Epithelial cell of umbilical artery (primary cell): Measurements from ENCODE around the gene ZNF410. TPM values are rescaled to one million over a fixed set of nuclear protein-coding genes. Genes with fewer than 3 reads are reported as not detected.

ENCODE experiments used
- total RNA-seq: library from RNA; depleted of rRNA; stranded (reverse); fragments of >200 nt; gene quantifications from 2 replicates; pipeline ENCODE4 v1.2.3, GENCODE V29; 2014

The ZNF410 gene
- 67.9 and 72.0 TPM in 2 replicates for total RNA-seq

DNA sequence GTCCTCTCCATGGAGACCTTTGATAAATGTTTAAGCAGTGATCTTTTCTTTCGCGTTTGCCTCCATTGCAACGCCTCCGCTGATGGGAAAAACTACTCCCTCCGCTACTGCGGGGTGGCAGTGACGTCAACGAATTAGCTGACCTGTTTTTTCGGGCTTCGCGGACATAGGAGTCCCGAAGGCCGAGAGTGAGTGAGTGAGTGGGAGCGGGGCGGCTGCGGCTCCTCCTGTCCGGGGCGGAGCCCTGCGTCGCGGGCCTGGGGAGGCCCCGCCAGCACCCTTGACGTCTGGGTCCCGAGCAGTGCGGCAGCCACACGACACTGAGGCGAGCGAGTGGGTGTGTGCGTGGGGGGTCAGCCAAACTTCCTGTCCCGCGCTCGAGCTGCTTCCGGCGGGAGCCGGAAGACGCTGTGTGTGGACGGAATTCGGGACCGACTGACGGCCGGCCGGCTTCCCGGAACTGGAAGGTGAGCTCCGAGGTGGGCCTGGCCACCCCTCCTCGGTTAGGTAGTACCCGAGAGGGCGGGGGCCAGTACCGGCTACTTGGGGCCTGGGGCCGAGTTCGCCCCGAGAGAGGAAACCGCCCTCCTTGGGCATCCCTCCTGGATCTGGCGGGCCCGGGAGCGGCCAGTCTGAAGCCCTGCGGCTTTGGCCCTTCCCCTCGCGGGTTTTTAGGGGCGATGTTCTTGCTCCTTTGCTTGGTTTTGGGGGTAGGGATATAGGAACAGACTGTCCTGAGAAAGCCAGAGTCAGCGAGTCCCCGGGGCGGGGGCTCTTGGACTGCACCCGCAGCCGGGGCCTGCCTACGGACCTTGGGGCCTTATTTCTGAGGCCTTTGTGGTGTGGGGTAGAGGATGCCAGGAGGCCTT lies at the start of gene ZNF410:
Gene ZNF410 (plus strand): TSS at position 411 of the 869 bp plus-strand sequence. CDS start 5,317 bp downstream, outside the sequence.

DNA sequence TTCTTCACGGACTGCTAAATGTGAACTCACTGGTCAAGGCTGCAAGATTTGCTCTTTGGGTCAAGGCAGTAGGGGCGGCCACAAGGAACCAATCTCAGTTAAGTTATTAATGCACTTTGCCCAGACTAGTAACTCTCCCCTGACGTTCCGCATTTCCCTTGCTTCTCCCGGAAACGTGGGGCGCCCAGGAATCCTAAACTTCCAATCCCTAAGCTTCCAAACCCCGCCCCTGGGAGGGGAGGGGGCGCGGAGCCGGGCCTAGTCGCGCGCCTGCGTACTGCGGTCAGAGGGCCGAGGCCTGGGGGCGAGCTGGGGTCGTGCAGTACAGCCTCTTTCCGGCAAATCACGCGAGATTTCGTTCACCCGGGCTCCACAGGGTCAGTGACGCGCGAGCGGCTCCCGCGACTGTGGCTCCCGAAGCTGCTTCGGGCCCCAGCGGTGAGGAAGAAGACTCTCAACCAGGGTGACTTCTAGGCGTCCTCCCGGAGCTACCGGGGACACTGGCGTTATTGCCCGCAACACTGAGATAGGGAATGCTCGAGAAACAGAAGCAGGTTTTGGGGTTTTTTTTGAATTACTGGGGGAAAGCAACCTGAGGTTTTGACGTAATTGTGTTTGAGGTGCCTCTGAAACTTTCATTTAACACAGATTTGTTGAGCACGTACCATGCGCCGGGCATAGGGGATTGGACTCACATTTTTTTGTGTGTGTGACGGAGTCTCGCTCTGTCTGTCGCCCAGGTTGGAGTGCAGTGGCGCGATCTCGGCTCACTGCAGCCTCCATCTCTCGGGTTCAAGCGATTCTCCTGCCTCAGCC lies 34.9 kb upstream of the ZNF410 start, which contains the start of gene PTGR2:
Gene PTGR2 (plus strand): TSS at position 265 of the 816 bp plus-strand sequence. CDS start 7,032 bp downstream, outside the sequence.

DNA sequence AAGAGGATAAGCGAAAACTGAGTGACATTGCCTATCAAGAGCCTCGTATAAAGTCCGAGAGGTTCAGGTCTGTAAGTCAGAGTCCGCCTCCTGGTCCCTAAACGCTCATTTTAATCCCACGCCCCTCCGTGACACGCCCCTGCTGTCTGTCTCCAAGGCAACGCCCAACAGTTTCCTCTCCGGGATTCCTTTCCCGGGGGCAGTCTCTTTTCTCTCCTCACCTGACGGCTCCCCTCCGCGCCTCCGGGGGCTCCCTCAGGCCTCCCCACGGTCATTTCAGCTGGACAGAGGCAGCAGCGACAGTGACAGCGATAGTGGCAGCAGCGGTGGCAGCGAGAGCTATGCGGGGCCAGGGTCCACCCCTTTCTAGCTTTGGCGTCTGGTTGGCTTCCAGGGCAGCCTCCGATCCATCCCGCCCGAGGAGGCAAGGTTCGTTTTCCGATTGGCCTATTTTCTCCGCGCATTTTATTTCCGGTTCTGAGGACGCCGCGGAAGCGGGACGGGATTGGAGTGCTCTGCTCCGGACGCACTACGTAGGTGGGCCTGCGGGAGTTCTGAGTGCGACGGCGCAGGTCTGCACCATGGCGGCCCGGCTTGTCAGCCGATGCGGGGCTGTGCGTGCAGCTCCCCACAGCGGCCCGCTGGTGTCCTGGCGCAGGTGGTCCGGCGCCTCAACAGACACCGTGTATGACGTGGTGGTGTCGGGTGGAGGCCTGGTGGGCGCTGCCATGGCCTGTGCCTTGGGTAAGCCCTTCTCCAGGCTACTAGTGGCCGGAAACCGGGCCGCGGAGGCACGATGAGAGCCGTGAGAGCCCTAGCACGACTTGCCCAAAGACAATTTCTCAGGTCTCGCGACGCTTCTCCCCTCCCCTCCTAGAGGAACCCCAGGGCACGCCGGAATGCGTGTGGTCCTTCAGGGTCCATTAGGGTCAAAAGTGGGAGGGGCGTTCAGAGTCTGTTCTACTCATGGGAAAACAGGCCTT lies 63.4 kb downstream of the ZNF410 start, which contains the start of the genes COQ6 and FAM161B:
Gene COQ6 (plus strand): TSS at position 551 of the 983 bp plus-strand sequence. CDS start 31 bp downstream, at position 582.
Gene FAM161B (minus strand): TSS at position 343 of the 983 bp plus-strand sequence. CDS start 68 bp downstream, at position 275.

Other genes starting within 250 kb of the ZNF410 start
- 6.2 and 12.0 TPM in 2 replicates for gene DNAL1, start 241.9 kb upstream of the ZNF410 start, total RNA-seq
- 21.1 and 22.7 TPM in 2 replicates for gene PNMA1, start 172.5 kb upstream of the ZNF410 start, total RNA-seq
- 1.9 and 2.1 TPM in 2 replicates for gene PTGR2, start 35.0 kb upstream of the ZNF410 start, total RNA-seq
- gene FAM161B, start 63.2 kb downstream of the ZNF410 start, total RNA-seq, result 1.7 and 1.9 TPM in 2 replicates
- gene COQ6, start 63.4 kb downstream of the ZNF410 start, total RNA-seq, result 15.5 and 18.8 TPM in 2 replicates
- gene ENTPD5, start 132.4 kb downstream of the ZNF410 start, total RNA-seq, result 6.8 TPM in 2 replicates
- 1.9 and 2.4 TPM in 2 replicates for gene BBOF1, start 132.5 kb downstream of the ZNF410 start, total RNA-seq
- 14.3 and 24.2 TPM in 2 replicates for gene ALDH6A1, start 197.6 kb downstream of the ZNF410 start, total RNA-seq
- gene LIN52, start 198.1 kb downstream of the ZNF410 start, total RNA-seq, result 9.1 and 10.9 TPM in 2 replicates